ENCODE results near the gene GALNT9.
"Not testable (repeated sequence)": the region's sequence is repeated elsewhere in the genome, so short reads cannot be mapped to it uniquely, and the experiment has no call there.

Gene GALNT9

DNA sequence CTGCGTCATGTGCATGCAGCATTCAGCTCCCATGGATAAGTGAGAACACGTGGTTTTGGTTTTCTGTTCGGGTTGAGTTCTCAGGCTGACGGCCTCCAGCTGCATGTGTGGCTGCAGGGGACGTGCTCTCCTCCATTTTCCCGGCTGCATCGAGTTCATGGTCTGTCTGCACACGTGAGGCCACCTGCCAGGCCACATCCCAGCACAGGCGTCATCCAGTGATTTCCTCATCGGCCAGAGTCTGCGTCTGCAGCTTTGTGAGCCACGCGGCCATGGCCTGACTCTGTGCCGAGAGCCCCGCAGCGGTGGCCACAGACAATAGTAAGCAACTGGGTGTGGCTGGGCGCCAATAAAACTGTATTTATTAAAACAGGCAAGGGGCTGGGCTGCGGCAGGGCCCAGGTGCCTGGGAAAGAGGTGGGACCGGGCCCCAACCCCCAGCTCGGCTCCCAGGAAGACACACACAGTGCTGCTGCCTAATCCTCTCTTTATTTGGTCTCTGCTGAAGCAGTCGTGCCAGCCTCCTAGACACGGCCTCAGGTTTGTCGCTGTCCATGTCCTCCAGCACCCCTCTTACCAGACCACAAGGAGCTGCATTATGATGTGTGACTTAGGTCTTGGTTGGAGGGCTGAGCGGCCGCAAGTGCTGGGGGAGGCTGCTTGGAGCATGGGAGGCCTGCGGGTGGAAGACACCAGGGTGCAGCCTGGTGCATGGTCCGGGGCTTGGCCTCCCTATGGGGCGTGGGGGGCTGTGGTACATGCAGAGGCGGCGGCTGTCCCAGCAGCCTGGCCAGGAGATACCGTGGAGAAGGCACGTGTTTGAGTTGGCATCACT is 133.1 kb downstream of the GALNT9 start:
- POLR2A ChIA-PET: no interaction called here
- TF ChIP-seq L3MBTL2 (conservative IDR thresholded peaks at IDR 0.05) (peak; percentile 53), BHLHE40 (IDR thresholded peaks at IDR 0.05; ENCODE audit: borderline replicate concordance) (no peak)
- no peak for DNase-seq (ENCODE audit: extremely low spot score)
- CTCF ChIA-PET: interaction anchor here (0.7 to 0.8 kb wide), 2 partner anchors 8 to 50 kb away, joined by 3 to 5 read pairs; no protein-coding TSS in a partner anchor

DNA sequence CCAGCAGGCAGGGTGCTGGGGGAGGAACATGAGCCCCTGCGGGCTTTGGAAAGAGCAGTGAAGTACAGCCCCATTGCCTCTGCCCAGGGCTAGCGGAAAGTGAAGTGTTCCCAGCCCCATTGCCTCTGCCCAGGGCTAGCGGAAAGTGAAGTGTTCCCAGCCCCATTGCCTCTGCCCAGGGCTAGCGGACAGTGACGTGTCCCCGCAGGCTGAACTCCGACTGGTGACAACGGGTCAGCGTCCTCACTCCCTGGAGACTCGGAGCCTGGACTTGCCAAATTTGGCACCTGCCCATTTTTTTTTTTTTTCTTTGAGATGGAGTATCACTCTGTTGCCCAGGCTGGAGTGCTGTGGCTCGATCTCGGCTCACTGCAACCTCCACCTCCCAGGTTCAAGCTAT is 134.1 kb downstream of the GALNT9 start:
- POLR2A ChIA-PET; DNase-seq (ENCODE audit: extremely low spot score): not testable (repeated sequence)
- CTCF ChIA-PET: interaction anchor here (0.8 kb wide), 1 partner anchor 51 kb away, joined by 3 read pairs; no protein-coding TSS in a partner anchor

DNA sequence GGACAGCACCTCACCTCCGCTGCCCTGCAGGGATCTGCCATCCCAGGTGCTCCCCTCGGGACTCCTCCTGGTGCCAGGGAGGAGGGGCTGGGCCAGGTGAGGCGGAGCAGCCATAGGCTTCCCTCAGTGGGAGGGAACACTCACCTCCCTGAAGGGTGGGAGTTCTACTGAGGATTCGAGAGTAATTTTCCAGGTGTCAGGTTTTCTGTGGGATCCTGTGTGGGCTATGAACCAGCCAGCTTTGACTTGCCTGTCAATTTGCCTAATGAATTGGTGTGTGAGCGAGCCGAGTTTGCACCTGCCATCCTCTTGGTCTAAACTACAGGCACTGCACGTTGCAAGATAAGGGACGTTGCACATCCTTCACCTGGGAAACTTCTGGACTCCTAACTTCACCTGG is 134.8 kb downstream of the GALNT9 start:
- no peak for TF ChIP-seq FOXA1 (IDR thresholded peaks at IDR 0.05)
- TF ChIP-seq BHLHE40 (IDR thresholded peaks at IDR 0.05; ENCODE audit: borderline replicate concordance): no peak
- no peak for TF ChIP-seq FOXM1 (IDR thresholded peaks at IDR 0.05; ENCODE audit: borderline replicate concordance)
- TF ChIP-seq SUZ12 (IDR thresholded peaks at IDR 0.05): no peak
- TF ChIP-seq, protein P1, sequence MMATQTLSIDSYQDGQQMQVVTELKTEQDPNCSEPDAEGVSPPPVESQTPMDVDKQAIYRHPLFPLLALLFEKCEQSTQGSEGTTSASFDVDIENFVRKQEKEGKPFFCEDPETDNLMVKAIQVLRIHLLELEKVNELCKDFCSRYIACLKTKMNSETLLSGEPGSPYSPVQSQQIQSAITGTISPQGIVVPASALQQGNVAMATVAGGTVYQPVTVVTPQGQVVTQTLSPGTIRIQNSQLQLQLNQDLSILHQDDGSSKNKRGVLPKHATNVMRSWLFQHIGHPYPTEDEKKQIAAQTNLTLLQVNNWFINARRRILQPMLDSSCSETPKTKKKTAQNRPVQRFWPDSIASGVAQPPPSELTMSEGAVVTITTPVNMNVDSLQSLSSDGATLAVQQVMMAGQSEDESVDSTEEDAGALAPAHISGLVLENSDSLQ (IDR thresholded peaks at IDR 0.05): no peak
- TF ChIP-seq ARNT (IDR thresholded peaks at IDR 0.05): no peak
- CTCF ChIA-PET: interaction anchor here (1.0 kb wide), 1 partner anchor 41 kb away, joined by 3 read pairs; no protein-coding TSS in a partner anchor
- no peak for DNase-seq (ENCODE audit: extremely low spot score)
- POLR2A ChIA-PET: no interaction called here

DNA sequence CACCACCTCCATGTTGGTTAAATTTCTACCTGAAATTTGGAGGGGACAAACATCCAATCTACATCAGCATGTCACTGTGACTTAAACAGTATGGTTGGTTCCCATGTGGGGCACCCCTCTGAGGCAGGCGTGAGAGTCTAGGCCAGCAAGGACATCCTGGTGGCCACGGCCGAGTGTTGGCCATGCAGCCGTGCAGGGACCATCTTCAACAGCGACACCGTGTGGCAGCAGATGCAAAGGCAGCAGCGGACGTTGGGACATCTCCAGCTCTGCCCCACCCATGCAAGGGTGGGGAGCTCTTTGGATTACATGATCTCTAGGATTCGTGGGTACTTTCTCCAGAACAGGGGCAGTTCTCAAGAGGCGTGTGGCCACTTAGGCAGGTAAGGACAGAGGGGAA is 135.3 kb downstream of the GALNT9 start:
- ChIA-PET CTCF (interaction anchor here (0.6 to 1.0 kb wide), 2 partner anchors 31 to 40 kb away, joined by 3 to 6 read pairs; no protein-coding TSS in a partner anchor), POLR2A (interaction anchor here (1.0 kb wide), 1 partner anchor 49 kb away, joined by 3 read pairs; no protein-coding TSS in a partner anchor)
- DNase-seq (ENCODE audit: extremely low spot score): peak; percentile 66
- TF ChIP-seq, protein P1 (IDR thresholded peaks at IDR 0.05): no peak

DNA sequence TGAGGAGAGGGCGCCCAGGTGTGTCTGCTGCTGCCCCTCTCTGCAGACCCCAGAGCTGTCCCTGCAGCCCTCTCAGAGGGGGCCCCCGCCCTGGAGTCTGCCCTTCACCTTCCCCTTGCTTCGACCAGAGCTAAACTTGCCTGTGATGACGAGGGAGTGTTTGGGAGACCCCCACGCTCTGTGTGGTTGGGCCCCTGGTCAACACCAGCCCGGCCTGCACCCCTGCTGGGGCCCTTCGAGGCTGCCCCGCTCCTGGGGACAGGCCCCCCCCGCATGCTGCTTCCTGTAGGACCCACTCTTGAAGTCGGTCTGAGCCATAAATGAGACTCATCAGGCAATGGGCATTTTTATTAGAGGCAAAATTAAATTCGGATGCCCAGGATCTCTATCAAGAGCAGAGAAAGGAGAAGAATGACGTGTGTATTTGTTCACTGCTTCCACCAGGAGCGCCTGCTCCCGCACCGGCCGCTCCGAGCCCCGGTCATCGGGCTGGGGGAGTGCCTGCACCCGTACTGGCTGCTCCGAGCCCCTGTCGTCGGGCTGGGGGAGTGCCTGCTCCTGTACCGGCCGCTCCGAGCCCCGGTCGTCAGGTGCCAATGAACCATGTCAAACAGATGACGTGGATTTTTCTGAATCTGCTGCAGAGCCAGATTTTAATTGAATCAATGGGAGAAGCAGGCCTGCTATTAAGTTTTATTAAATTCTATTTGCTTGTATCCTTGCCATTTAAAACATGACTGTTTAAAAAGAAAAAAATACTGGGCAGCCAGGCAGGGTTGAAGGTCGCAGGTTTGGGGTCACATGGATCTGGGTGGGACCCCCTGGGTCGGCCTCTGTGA is 137.5 kb downstream of the GALNT9 start:
- ChIA-PET CTCF (no interaction called here), POLR2A (no interaction called here)
- no peak for DNase-seq (ENCODE audit: extremely low spot score)
- TF ChIP-seq, protein P1 (IDR thresholded peaks at IDR 0.05): no peak
- no peak for TF ChIP-seq TARDBP (IDR thresholded peaks at IDR 0.05)
- no peak for TF ChIP-seq ELF4 (IDR thresholded peaks at IDR 0.05)
- TF ChIP-seq L3MBTL2 (conservative IDR thresholded peaks at IDR 0.05): no peak

DNA sequence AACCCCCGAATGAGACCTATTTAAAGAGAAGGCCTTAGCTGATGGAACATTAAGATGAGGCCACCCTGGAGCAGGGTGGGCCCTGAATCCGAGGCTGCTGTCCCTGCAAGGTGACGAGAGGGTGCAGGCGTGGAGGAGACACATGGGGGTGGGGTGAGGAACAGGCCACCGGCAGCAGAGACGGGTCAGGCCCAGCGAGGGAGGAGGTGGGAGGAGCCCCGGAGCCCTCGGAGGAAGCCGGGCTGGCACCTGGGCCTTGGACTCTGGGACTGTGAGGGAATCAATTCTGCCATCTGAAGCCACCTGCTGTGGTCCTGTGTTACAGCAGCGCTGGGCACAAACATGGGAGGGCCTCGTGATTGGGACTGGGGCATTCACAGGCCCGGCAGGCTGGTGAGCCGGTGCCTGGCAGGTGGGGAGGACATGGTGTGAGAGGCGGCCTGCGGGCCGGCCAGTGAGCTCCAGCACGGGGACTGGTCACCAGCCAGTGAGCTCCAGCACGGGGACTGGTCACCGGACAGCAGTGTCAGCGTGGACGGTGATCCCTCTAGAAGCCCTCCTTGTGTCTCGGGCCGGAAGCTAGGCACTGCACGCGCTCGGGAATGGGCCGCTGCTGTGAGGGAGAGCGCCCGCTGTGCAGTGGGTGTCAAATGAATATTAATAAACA is 138.4 kb downstream of the GALNT9 start:
- TF ChIP-seq ZNF384 (IDR thresholded peaks at IDR 0.05) (no peak), FOXM1 (IDR thresholded peaks at IDR 0.05; ENCODE audit: borderline replicate concordance) (no peak), ARNT (IDR thresholded peaks at IDR 0.05) (no peak), L3MBTL2 (conservative IDR thresholded peaks at IDR 0.05) (no peak), LEF1 (IDR thresholded peaks at IDR 0.05; ENCODE audit: borderline replicate concordance) (no peak), SP1 (IDR thresholded peaks at IDR 0.05) (no peak), BHLHE40 (IDR thresholded peaks at IDR 0.05; ENCODE audit: borderline replicate concordance) (no peak), NFRKB (IDR thresholded peaks at IDR 0.05) (no peak), SUZ12 (IDR thresholded peaks at IDR 0.05) (no peak), TARDBP (IDR thresholded peaks at IDR 0.05) (no peak), HDGF (IDR thresholded peaks at IDR 0.05; ENCODE audit: borderline replicate concordance) (no peak), CTBP1 (IDR thresholded peaks at IDR 0.05; ENCODE audit: borderline replicate concordance) (no peak), FOXA1 (IDR thresholded peaks at IDR 0.05) (no peak)
- TF ChIP-seq, protein P1 (IDR thresholded peaks at IDR 0.05): no peak
- POLR2A ChIA-PET: no interaction called here
- no peak for DNase-seq (ENCODE audit: extremely low spot score)
- CTCF ChIA-PET: no interaction called here

Measured in HEK293T (cell line).